ENCODE results near the gene RPIA.
"Not testable (repeated sequence)": the region's sequence is repeated elsewhere in the genome, so short reads cannot be mapped to it uniquely, and the experiment has no call there.

The RPIA gene

DNA sequence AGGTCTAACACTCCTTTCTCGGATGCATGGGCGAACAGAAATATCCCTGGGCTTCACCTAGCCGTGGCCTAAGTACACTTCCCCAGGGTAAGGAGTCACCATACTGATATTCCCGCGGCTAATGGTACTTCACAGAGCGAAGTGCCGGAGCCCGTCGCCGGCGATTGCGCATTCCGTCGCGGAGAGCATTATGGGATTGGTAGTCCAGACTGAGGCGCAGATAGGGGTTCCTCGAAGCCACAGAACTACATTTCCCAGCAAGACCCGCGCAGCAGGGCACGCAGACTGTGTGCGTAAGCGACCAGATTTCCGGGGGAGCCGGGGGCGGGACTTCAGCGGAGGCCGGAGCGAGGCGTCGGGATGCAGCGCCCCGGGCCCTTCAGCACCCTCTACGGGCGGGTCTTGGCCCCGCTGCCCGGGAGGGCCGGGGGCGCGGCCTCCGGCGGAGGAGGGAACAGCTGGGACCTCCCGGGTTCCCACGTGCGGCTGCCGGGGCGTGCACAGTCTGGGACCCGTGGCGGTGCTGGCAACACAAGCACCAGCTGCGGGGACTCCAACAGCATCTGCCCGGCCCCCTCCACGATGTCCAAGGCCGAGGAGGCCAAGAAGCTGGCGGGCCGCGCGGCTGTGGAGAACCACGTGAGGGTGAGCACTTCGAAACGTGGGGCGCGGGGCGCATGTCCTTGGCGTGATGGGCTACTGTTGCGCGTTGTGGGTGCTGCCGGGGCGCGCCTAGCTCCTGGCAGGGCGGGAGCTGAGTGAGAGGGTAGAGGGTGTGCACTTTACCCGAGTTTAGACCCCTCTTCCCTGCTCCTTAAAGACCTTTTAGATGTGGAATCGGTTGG is at the start of gene RPIA:
Gene RPIA, plus strand, starts transcription at position 335 of the 845 bp plus-strand sequence. Its CDS starts 26 bp downstream, at position 361.
- peak; percentile 99 for DNase-seq (ENCODE audit: low read depth in 2 of 2)

DNA sequence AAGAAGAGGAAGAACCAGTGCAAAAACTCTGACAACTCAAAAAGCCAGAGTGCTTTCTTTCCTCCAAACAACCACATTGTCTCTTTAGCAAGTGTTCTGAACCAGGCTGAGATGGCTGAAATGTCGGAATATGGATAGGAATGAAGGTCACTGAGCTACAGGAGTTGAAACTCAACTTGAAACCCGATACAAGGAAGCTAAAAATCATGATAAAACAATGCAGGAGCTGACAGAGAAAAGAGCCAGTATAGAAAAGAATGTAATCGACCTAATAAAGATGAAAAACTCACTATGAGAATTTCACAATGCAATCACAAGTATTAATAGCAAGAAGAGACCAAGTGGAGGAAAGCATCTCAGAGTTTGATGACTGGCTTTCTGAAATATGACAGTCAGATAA is 49.2 kb upstream of the RPIA start:
- DNase-seq (ENCODE audit: low read depth in 2 of 2): no peak

DNA sequence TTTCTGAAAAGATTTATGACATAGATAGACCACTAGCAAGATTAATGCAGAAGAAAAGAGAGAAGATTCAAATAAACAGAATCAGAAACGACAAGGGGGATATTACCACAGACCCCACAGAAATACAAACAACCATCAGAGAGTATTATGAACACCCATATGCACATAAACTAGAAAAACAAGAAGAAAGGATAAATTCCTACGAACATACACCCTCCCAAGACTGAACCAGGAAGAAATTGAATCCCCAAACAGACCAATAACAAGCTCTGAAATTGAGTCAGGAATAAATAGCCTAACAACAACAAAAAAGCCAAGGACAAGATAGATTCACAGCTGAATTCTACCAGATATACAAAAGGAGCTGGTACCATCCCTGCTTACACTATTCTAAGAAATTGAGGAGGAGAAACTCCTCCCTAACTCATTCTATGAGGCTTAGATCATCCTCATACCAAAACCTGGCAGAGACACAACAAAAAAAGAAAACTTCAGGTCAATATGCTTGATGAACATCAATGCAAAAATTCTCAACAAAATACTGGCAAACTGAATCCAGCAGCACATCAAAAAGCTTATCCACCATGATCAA is 46.1 kb upstream of the RPIA start:
- DNase-seq (ENCODE audit: low read depth in 2 of 2): not testable (repeated sequence)

DNA sequence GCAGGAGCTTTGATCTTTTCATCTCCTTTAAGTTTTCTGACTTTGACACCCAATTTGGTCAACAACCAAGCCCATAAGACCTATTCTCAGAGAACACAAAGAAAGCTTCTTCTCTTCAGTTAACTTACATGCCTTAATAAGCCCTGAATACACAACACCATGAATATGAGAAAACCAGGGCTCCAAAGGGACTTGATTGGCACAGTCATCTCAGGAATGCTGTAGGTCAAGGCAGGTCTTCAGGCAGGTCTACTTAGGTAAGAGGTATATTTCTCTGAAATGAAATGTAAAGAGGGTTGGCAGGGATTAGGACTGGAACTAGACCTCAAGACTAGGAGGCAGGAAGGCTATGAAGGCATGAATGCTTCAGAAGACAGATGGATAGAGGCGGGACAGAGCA is 39.8 kb upstream of the RPIA start:
- no peak for DNase-seq (ENCODE audit: low read depth in 2 of 2)

DNA sequence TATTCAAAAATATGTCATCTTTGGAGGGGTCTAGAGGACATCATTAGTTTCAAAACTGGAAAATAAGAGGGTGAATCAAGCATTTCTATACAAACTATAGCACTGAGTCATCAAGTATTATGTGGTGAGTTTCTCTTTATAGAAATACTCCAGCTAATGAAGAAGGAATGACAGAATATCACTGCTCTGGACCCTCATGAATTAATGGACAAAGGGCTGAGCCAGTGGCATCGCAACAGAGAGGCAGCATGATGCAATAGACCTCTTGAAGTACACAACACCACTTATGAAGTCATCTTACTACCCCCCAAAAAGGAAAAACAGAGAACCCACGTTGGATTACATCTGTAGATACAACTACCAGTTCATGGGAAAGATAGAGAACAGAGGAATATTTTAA is 36.8 kb upstream of the RPIA start:
- DNase-seq (ENCODE audit: low read depth in 2 of 2): no peak

DNA sequence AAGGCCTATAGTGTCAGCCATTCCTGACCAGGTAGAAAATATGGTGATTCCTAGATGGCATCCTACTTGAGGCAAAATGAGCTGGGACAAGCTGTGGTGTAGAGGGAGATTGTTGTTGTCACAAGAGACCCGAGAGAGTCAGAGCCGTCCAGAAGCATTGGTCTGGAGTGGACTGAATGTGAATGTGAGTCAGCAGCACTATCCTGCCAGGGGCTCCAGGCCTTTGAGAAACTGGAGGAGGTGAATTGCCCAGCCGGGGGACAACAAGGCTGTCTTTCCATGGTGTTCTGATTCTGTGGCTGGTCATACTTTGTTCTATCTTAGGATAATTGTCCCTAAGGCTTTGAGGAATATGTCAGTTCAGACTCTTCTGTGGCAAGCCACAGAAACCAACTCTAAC is 34.8 kb upstream of the RPIA start:
- DNase-seq (ENCODE audit: low read depth in 2 of 2): no peak

DNA sequence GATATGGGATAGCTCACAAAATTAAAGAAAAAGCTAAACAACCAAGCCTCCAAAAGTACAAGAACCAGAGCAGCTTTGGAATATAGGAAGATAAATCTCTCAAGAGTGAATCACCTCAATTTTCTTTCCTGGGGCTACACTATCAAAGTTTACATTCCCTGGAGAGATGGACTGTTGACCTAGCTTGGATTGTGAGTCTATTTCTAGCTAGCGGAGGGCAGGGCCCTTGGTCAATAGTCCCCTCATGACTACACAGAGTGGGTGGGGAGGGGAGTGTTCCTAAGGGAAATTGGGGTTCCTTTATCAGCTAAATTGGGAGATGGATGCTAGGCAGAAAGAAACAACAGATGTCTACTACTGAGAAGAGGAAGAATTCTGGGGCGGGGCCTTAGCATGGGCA is 34.3 kb upstream of the RPIA start:
- no peak for DNase-seq (ENCODE audit: low read depth in 2 of 2)

DNA sequence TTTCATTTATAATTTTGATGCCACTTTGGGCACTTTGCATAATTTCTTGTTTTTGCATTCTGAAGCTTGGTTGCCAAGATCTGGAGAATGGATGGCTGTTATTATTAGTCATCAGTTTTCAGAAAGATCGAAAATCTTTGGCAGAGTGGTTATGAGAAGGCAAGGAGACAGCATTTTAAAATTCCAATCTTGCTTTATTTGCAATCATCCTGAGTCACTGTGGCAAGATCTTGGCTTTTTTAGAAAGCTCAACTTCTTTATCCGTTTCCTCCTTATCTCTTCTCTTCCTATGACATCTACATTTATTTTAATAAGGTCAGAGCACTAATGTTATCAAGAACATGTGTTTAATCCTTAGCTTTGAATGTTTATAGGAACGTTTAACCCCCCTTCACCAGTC is 33.1 kb upstream of the RPIA start:
- DNase-seq (ENCODE audit: low read depth in 2 of 2): no peak

DNA sequence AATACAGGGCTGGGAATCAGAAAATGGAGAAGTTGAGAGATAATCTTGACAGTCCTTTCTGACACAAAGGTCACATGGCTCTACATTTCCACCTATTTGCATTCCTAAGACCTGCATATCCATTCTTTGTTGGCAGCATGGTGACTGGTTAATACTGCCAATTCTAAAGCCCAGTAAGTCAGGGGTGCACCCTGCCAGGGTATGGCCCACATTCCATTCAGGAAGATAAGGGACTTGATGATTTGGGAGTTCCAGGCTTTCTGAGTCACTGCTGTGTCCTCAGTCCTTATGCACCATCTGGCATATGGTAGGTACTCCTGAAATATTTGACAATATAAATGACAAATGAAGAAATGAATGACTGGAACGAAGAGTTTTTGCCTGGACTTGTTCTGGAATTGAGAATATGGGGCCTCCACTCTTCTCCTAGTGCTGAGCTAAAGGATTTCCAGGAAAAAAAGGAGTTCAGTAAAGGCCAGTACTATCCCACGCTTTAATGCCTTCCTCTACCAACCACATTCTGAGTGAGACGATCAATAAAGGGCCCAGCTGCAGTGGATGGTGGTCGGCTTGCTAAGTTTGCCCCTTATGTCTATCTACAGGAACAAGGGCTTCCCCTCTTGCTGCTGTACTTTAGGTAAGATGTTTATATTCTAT is 32.5 kb upstream of the RPIA start:
- no peak for DNase-seq (ENCODE audit: low read depth in 2 of 2)

DNA sequence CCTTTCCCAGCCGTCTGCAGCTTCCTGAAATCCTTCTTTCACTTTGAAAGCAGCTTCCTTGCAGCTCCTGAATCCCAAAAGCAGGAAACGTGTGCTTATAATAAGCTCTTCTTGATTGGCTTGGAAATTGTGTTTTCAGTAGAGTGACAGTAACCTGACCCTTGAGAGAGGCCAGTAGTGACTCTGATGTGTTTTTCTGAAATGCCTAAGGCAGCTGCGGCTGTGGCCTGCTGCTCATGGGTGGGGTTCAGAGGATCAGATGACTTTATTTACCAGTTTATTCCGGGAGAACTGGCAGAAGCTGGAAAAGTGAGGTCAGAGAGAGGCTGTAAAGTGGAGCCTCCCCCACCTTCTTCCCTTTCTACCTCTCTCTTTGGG is 31.9 kb upstream of the RPIA start:
- DNase-seq (ENCODE audit: low read depth in 2 of 2): no peak

DNA sequence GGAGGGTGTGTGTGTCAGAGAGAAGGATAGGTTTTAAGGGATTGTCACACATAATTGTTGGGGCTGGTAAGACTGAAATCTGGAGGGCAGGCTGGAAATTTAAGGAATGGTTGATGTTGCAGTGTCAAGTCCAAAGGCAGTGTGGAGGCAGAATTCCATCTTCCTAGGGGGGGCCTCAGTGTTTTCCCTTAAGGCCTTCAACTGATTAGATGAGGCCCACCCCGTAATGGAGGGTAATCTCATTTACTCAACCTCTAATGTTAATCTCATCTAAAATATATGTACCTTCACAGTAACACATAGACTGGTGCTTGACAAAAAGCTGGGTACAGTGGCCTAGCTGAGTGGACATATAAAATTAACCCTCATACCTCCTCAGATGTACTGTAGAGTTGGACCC is 30.9 kb upstream of the RPIA start:
- no peak for DNase-seq (ENCODE audit: low read depth in 2 of 2)

DNA sequence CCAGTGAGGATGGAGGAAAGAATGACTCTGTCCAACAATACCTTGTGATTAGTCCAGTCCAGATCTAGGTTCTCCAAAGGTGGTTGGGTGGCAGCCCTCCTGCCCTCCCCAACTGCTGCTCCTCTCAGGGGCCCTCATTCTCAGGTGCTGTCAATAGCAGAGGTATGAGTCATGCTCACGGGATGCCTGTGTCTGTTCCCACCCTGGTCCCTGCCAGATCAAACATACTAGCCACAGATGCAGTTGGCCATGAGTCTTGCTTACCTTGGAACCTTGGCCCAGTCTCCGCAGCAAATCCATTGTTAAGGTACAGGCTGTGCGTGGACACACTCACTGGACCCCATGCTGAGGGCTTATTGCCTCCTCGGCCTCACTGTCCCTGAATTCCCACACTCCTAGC is 24.9 kb upstream of the RPIA start:
- no peak for DNase-seq (ENCODE audit: low read depth in 2 of 2)

DNA sequence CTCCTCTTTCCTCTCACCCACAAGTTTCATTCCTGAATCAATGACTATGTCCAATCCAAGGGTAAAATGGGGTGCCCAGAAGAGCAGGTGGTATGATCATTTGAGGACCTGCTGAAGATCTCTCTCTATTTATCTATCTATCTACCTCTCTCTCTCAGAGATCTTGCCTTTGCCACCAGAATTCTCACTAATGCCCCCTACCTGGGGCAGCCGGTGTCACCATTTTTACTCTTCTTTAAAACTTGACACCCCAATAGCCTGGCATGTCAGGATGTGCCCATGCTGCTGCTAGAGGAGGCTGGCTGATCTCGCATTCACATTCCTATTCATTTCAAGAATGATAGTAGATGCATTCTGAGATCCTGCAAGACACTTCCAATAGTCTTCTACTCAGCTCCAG is 24.3 kb upstream of the RPIA start:
- no peak for DNase-seq (ENCODE audit: low read depth in 2 of 2)

DNA sequence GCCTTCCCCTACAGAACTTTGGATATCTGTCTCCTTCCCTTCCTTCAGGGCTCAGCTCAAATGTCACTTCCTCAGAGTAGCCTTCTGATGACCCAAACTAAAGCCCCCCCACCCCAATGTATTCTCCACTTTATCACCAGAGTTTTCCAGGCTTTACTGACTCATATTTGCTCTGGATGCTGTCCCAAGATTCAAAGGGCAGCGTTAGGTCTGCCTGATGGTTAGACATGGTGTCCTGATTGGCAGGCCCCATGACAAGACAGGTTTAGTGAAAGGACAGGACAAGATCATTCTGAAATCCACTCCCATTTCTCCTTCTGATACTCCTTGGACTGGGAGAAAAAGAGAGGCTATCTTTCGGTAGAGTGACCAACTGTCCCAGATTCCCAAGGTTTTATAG is 22.6 kb upstream of the RPIA start:
- no peak for DNase-seq (ENCODE audit: low read depth in 2 of 2)

DNA sequence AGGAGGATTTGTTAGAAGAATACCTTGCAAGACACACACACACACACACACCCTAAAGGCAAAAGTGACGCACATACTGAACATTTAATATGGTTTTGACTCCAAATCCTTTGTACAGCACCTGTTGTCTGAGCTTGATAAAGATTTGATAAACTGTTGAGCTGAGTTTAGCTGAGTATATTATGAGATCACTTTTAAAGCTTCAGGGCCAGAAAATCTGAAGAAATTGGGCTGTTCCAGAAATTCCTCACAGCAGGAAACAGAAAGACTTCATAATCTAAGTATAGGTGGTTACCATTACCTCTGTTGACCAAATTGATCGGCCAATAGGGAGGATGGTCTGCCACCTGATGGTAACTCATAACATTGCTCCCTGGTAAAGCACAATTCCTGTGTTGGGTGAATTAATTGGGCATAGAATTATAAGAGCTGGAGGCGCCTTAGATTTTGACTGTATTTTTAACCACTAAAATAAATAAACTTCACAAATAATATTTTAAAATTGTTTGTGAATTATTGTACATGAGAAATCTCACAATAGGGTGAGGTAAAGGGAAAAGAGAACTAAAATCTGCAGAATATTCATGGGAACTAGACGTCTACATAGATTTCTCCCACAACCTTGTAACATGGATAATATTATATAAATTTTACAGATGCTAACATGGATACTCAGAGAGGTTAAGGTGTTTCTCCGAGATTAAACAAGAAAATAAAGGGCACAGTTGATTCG is 21.8 kb upstream of the RPIA start:
- DNase-seq (ENCODE audit: low read depth in 2 of 2): peak in 1 of 2 donors; percentile 12

DNA sequence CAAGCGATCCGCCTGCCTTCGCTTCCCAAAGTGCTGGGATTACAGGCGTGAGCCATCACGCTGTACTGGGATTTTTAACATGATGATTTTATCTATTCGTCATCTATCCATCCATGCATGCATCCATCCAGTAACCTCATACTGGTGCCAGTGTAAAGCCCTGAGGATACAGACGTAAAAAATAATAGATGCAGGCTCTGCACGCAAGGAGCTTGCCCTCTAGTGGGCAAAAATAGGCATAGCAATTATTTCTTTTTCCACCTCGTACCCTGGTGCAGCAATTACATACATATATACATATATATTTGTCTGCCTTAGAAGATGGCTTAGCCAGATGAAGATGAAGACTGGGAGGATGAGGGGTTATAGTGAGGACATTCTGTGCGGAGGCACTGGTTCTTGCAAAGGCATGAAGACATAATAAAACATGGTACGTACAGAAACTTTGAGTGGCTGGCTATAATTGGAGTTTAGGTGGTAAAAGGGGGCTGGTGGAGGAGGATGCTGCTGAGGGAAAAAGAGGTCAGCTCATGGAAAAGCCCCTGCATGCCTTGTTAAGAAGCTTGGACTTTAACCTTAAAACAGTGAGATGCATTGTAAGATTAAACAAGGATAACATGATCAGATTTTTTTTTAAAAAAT is 19.6 kb upstream of the RPIA start:
- DNase-seq (ENCODE audit: low read depth in 2 of 2): no peak

DNA sequence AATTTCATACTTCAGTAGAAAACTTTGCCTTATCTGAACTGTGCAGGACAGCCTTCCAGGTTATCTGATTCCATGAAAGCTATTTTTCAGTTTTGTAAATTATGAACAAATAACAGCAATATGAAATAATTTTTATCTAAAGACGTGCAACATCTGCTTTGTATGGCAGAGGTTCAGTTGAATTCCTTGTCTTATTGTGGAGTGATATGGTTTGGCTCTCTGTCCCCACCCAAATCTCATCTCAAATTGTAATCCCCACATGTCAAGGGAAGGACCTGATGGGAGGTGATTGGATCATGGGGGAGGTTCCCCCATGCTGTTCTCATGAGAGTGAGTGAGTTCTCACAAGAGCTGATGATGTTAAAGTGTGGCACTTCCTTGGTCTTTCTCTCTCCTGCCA is 18.1 kb upstream of the RPIA start:
- DNase-seq (ENCODE audit: low read depth in 2 of 2): no peak

DNA sequence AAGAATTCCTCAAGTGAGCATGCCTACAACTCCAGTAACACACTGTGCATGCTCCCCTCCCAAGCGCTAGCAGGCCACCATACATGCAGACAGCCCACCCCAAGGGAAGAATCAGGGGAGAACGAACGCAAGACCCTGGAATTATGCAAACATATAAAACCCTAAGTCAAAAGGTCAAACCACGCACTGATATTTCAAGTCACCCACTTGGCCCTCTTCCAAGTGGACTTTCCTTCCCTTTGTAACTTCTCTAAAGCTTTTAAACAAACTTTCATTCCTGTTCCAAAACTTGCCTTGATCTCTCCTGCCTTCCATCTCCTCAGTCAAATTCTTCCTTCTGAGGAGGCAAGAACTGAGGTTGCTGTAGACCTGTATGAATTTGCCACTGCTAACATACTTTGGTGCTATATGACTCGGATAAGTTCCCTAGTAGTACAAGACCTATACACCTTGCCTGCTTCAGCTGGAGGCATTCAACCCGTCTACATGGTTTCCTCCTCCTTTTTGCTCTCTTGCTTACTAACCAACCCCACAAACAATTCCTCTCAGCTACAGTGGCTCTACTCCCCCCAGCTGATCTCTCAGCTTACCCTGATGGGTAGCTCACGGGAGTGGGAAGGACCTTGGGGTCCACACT is 11.1 kb upstream of the RPIA start:
- DNase-seq (ENCODE audit: low read depth in 2 of 2): no peak

DNA sequence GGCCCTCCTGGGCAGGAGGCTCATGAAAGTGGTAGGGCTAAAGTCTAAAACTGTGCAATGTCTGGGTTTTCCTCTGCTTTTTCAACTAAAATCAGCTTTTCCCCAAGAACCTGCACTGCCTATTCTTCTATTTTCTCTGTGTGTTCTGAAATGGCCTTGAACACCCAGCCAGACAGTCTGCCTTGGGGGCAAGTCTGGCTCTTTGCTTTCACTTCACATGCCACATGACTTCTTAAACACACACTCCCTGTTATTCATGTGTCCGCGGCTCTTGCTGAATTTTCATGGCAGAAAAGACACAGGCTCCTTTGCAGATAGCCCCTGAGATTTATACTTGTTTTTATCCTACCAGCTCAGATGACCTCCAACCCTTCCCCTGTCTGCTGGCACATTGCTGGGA is 10.6 kb upstream of the RPIA start:
- no peak for DNase-seq (ENCODE audit: low read depth in 2 of 2)

DNA sequence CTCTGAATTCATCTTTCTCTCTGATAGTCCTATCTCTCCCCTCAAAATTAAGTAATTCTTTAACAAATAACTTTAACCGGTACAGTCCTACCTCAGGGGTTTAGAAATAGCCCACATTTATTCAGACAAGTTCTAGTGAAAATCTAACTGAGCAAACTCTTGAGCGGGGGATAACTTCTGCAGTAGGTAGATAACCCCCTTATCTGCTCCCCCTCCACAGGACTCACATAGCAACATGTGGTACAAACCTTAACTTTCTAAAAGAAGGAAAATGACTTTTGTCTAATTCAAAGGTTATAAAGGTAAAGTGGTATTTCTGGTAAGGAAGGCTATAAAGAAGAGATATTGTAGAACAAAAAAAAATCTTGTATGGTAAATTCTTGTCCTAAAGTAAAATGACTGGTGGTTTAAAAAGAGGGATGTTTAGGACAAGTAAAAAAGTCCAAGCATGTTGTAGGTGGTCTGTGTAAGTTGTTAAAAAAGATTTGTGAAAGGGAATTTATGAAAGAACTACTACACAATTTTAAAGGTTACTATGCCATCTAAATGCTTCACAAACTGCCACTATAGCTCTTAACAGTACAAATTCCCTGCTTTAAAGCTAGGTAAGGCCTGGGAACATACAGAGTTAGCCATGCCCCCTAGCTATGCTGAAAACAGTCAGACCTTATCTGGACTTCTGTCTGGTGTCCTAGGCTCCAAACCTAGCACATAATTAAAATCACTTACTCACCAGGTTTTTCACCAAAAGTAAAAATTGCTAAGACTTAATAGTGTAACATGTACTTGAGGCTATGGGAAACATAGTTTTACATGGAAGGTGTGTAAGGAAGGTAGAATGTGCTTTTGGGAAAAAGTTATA is 8.1 kb upstream of the RPIA start:
- no peak for DNase-seq (ENCODE audit: low read depth in 2 of 2)

DNA sequence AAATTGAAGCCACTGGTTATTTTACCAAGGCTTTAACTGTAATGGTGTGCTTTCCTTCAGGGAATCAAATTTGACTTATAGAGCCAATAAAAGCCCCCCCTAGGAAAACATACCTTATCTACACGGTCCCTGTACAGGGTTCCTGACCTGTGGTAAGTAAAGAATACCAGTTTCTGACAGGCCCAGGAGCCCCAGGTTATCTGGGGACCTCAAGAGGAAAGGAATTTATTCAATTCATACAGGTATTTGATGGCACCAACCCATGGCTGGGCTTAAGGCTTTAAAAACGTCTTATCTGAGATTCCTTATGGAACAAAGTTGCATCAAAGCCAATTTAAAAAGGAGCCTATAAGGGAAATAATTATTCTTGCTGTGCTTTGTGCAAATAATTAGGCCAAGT is 7.0 kb upstream of the RPIA start:
- DNase-seq (ENCODE audit: low read depth in 2 of 2): no peak
